Memory B cell (primary cell): Measurements from ENCODE around the gene MYO9A.
"Not testable (repeated sequence)": the region's sequence is repeated elsewhere in the genome, so short reads cannot be mapped to it uniquely, and the experiment has no call there.

Experiments used
- ATAC-seq: fragments of 150-1000 bp; cut with Tn5 transposase; 2 replicates; pipeline ENCODE4 v1.10.0; 2021; ENCODE audit warnings: low read depth, mild to moderate bottlenecking, moderate library complexity
- DNase-seq, 2 donors: peaks; one replicate each; pipeline ENCODE4 v3.0.0; 2022; ENCODE audit warnings: low spot score in 2 of 2
- H3K27ac Mint-ChIP-seq: one replicate; pipeline ENCODE4 v1.8.0; 2022; ENCODE audit warnings: mild to moderate bottlenecking, moderate library complexity, mixed read lengths
- H3K27me3 Mint-ChIP-seq: one replicate; pipeline ENCODE4 v1.8.0; 2022; ENCODE audit warnings: mixed read lengths
- H3K36me3 Mint-ChIP-seq: one replicate; pipeline ENCODE4 v1.8.0; 2022; ENCODE audit warnings: mild to moderate bottlenecking, mixed read lengths
- H3K4me1 Mint-ChIP-seq: one replicate; pipeline ENCODE4 v1.8.0; 2022; ENCODE audit warnings: mixed read lengths
- H3K4me3 Mint-ChIP-seq: one replicate; pipeline ENCODE4 v1.8.0; 2022; ENCODE audit warnings: mild to moderate bottlenecking, moderate library complexity, mixed read lengths
- H3K9me3 Mint-ChIP-seq: one replicate; pipeline ENCODE4 v1.8.0; 2022; ENCODE audit warnings: mixed read lengths

Gene MYO9A

GRCh38 chr15:72057548-72058091, 60.3 kb downstream of the MYO9A start:
- DNase-seq (no peak), ATAC-seq (no peak)
- Mint-ChIP-seq H3K4me3 (no peak overlapping the region), H3K4me1 (peaks cover 17% of the 10 kb centered on the region), H3K9me3 (peaks cover 7% of the 10 kb centered on the region), H3K36me3 (peaks cover 20% of the 10 kb centered on the region), H3K27ac (no peak overlapping the region), H3K27me3 (no peaks in the 10 kb centered on the region)

DNA sequence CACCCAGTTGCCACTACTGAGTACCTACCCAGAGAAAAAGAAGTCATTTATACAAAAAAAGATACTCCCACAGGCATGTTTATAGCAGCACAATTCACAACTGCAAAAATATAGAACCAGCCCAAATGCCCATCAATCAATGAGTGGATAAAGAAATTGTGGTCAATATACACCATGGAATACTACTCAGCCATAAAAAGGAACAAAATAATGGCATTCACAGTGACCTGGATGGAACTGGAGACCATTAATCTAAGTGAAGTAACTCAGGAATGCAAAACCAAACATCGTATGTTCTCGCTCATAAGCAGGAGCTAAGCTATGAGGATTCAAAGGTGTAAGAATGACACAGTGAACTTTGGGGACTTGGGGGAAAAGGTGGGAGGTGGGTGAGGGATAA, 61.7 kb downstream of the MYO9A start:
- not testable (repeated sequence) for H3K36me3 Mint-ChIP-seq, DNase-seq, H3K4me3 Mint-ChIP-seq, H3K27ac Mint-ChIP-seq, H3K9me3 Mint-ChIP-seq, ATAC-seq, H3K27me3 Mint-ChIP-seq
- peaks cover 14% of the 10 kb centered on the region for H3K4me1 Mint-ChIP-seq

- not testable (repeated sequence) for H3K27ac Mint-ChIP-seq, H3K27me3 Mint-ChIP-seq, DNase-seq, H3K4me3 Mint-ChIP-seq, ATAC-seq, H3K9me3 Mint-ChIP-seq
- Mint-ChIP-seq H3K36me3 (peaks cover 13% of the 10 kb centered on the region), H3K4me1 (peaks cover 21% of the 10 kb centered on the region)
Measured at GRCh38 chr15:72053297-72053696, 64.7 kb downstream of the MYO9A start.

GRCh38 chr15:72050700-72051099, 67.2 kb downstream of the MYO9A start:
- ATAC-seq: no peak
- Mint-ChIP-seq H3K27ac (no peak overlapping the region), H3K4me1 (peaks cover 15% of the 10 kb centered on the region), H3K4me3 (no peak overlapping the region), H3K9me3 (peaks cover 1% of the 10 kb centered on the region), H3K27me3 (no peaks in the 10 kb centered on the region), H3K36me3 (peaks cover 20% of the 10 kb centered on the region)
- DNase-seq: no peak

- no peak overlapping the region for H3K4me3 Mint-ChIP-seq
- H3K36me3 Mint-ChIP-seq: peaks cover 19% of the 10 kb centered on the region
- no peak overlapping the region for H3K27ac Mint-ChIP-seq
- H3K4me1 Mint-ChIP-seq: peaks cover 11% of the 10 kb centered on the region
- H3K27me3 Mint-ChIP-seq: no peaks in the 10 kb centered on the region
- DNase-seq: no peak
- H3K9me3 Mint-ChIP-seq: no peaks in the 10 kb centered on the region
- no peak for ATAC-seq
Measured at GRCh38 chr15:72047020-72047419, 70.9 kb downstream of the MYO9A start.

- ATAC-seq (no peak), DNase-seq (no peak)
- Mint-ChIP-seq H3K27me3 (no peaks in the 10 kb centered on the region), H3K4me1 (peaks cover 6% of the 10 kb centered on the region), H3K27ac (no peak overlapping the region), H3K36me3 (peaks cover 24% of the 10 kb centered on the region), H3K9me3 (no peaks in the 10 kb centered on the region), H3K4me3 (no peak overlapping the region)
Measured at GRCh38 chr15:72044956-72045355, 73.0 kb downstream of the MYO9A start.

- Mint-ChIP-seq H3K27me3 (no peaks in the 10 kb centered on the region), H3K27ac (no peak overlapping the region), H3K4me1 (peaks cover 3% of the 10 kb centered on the region), H3K36me3 (peaks cover 33% of the 10 kb centered on the region), H3K4me3 (no peak overlapping the region), H3K9me3 (peaks cover 2% of the 10 kb centered on the region)
- ATAC-seq (no peak), DNase-seq (no peak)
Measured at GRCh38 chr15:72042865-72043264, 75.1 kb downstream of the MYO9A start.

DNA sequence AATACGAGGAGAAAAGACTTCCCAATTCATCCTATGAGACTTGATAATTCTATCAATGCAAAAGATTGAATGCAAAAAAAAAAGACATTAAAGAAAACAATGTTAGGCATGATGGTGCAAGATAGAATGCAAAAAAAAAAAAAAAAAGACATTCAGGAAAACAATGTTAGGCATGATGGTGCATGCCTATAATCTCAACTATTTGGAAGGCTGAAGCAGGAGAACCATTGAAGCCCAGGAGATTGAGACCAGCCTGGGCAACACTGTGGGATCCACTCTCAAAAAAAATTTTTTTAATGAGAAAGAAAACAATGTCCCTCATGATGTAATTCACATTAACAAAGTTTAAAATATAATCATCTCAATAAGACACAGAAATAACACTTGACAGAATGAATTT, 75.9 kb downstream of the MYO9A start:
- Mint-ChIP-seq H3K4me1 (peaks cover 4% of the 10 kb centered on the region), H3K4me3 (no peak overlapping the region), H3K27me3 (no peaks in the 10 kb centered on the region), H3K9me3 (peaks cover 2% of the 10 kb centered on the region), H3K36me3 (peaks cover 36% of the 10 kb centered on the region), H3K27ac (peak overlapping the region; percentile 17)
- ATAC-seq (no peak), DNase-seq (no peak)

DNA sequence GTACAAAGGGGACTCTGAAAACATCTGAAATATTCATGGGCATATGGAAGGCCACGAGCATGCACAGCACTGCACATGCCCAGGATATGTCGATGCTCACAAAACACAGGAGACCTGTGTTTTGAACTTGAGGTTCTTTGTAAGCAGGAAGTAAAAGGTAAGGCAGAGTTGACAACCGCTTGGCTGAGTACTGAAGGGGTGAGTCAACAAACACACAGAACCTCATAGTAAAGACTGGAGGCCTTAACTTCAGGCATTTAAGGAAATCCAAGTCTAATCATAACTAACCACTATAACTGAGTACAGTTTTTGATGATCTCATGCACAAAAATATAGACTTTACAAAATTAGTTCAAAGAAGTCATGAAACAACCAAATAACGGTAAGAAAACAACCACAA, 80.6 kb downstream of the MYO9A start:
- no peak for ATAC-seq
- Mint-ChIP-seq H3K9me3 (peaks cover 2% of the 10 kb centered on the region), H3K27me3 (no peaks in the 10 kb centered on the region), H3K4me3 (no peak overlapping the region), H3K4me1 (peaks cover 8% of the 10 kb centered on the region), H3K27ac (no peak overlapping the region), H3K36me3 (peaks cover 25% of the 10 kb centered on the region)
- DNase-seq: no peak

GRCh38 chr15:72034859-72035650, 82.9 kb downstream of the MYO9A start:
- peaks cover 8% of the 10 kb centered on the region for H3K4me1 Mint-ChIP-seq
- peaks cover 18% of the 10 kb centered on the region for H3K36me3 Mint-ChIP-seq
- H3K27me3 Mint-ChIP-seq: no peaks in the 10 kb centered on the region
- DNase-seq: no peak
- peaks cover 2% of the 10 kb centered on the region for H3K9me3 Mint-ChIP-seq
- no peak overlapping the region for H3K4me3 Mint-ChIP-seq
- H3K27ac Mint-ChIP-seq: no peak overlapping the region
- no peak for ATAC-seq

DNA sequence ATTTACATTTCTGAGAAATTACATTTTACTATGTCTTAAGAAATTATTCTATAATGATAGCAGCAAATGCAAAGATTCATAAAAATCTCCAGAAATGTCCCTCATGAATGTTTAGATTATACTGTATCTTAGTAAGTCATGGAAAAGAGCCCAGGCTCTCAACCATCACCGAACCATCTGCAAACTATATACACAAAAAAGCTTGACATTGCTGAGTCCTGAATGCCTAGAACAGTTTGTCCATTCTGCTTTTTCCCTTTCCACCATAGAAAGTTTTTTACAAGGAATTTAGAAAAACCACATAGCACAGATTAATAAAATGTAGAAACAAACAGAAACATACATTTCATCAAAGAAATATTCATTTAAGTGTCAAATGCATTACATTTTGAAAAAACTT, 83.6 kb downstream of the MYO9A start:
- H3K9me3 Mint-ChIP-seq: peaks cover 2% of the 10 kb centered on the region
- no peak for ATAC-seq

DNA sequence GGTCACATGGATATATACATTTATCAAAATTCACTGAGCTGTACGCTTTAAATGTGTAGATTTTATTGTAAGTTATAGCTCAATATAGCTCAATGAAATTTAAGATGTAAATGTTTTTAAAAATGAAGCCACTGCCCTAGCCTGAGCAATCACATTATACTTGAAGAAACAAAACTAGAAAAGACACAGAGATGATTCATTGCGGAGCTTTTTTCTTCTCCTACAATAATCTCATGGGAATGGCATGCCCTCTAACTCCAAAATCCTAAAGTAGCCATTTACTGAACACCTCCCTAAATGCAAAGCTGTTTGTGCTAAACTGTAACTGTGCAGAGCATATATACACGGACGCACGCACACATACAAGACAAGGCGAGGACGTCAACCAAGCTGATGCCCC, 84.2 kb downstream of the MYO9A start:
- no peak overlapping the region for H3K4me3 Mint-ChIP-seq
- peaks cover 8% of the 10 kb centered on the region for H3K4me1 Mint-ChIP-seq
- H3K27me3 Mint-ChIP-seq: no peaks in the 10 kb centered on the region
- H3K36me3 Mint-ChIP-seq: peaks cover 17% of the 10 kb centered on the region
- H3K27ac Mint-ChIP-seq: no peak overlapping the region
- peaks cover 2% of the 10 kb centered on the region for H3K9me3 Mint-ChIP-seq
- no peak for DNase-seq
- no peak for ATAC-seq

More for the DNA sequence above, 83.6 kb downstream of the MYO9A start:
- H3K27me3 Mint-ChIP-seq: no peaks in the 10 kb centered on the region
- H3K36me3 Mint-ChIP-seq: peaks cover 15% of the 10 kb centered on the region
- H3K4me3 Mint-ChIP-seq: no peak overlapping the region
- H3K4me1 Mint-ChIP-seq: peaks cover 8% of the 10 kb centered on the region
- no peak overlapping the region for H3K27ac Mint-ChIP-seq
- DNase-seq: no peak

DNA sequence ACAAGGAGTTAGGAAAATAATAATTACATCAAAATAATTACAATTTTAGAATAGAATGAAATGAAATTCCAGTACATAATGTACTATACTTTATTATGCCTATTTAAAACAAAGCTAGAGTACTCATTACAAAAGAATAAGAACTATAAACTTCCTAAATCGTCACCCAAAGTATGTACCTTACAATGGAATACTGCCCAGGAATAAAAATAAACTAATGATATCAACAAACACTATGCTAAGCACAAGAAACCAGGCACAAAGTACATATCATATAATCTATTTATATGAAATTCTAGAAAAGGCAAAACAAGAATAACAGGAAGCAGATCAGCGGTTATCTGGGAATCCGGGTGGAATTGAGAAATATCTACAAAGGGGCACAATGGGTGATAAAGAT, 84.7 kb downstream of the MYO9A start:
- no peaks in the 10 kb centered on the region for H3K27me3 Mint-ChIP-seq
- peaks cover 16% of the 10 kb centered on the region for H3K36me3 Mint-ChIP-seq
- no peak overlapping the region for H3K4me3 Mint-ChIP-seq
- DNase-seq (no peak), ATAC-seq (no peak)
- H3K4me1 Mint-ChIP-seq: peaks cover 5% of the 10 kb centered on the region
- no peaks in the 10 kb centered on the region for H3K9me3 Mint-ChIP-seq
- no peak overlapping the region for H3K27ac Mint-ChIP-seq

- no peak for ATAC-seq
- H3K27ac Mint-ChIP-seq: no peak overlapping the region
- no peaks in the 10 kb centered on the region for H3K4me1 Mint-ChIP-seq
- H3K9me3 Mint-ChIP-seq: no peaks in the 10 kb centered on the region
- peaks cover 27% of the 10 kb centered on the region for H3K36me3 Mint-ChIP-seq
- H3K4me3 Mint-ChIP-seq: no peak overlapping the region
- no peak for DNase-seq
- H3K27me3 Mint-ChIP-seq: no peaks in the 10 kb centered on the region
Measured at GRCh38 chr15:72021604-72022003, 96.3 kb downstream of the MYO9A start.

DNA sequence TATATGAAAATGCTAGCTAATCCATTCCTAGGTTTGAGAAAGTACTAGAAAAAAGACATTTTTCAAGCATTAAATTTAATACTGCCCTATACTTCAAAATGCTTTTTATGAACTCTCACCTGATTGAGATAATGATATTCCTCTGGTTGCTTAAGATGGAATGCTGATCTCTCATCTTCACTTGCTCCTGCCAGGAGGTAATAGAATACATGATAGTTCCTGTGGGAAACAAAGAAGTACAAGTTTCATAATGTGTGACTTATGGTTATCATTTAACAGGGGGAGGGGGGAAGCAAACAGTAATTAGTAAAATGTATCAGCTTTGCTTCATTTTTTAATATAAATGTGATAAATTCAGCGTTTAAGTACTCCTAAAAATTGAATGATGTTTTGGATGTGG, 97.2 kb downstream of the MYO9A start:
- ATAC-seq (no peak), DNase-seq (no peak)
- no peaks in the 10 kb centered on the region for H3K9me3 Mint-ChIP-seq
- H3K27me3 Mint-ChIP-seq: no peaks in the 10 kb centered on the region
- no peak overlapping the region for H3K4me3 Mint-ChIP-seq
- peaks cover 27% of the 10 kb centered on the region for H3K36me3 Mint-ChIP-seq
- no peaks in the 10 kb centered on the region for H3K4me1 Mint-ChIP-seq
- no peak overlapping the region for H3K27ac Mint-ChIP-seq
